ENCODE measurements around the gene PLCB1.

The PLCB1 gene

DNA sequence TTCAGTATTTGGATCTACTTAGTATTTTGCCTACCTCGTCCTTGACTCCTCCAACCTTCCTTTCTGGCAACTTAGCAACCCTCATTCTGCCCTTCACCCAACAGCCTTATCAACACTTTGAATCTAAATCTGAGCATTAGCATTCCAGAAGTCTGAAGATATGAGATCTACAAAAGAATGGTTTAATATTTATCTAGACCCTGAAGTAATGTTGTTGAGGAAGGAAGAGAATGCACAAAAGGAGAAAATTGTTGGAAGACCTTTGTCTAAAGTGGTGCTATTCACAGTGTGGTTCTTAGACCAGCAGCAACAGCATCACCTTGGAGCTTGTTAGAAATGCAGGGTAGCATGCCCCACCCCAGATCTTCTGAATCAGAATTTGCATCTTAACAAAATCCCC is 738.6 kb downstream of the PLCB1 start:
- DNase-seq = no peak

GRCh38 chr20:8874437-8874836 is 742.4 kb downstream of the PLCB1 start:
- no peak for DNase-seq

- no peak for DNase-seq
These were observed 743.5 kb downstream of the PLCB1 start for GRCh38 chr20:8875586-8875985.

DNA sequence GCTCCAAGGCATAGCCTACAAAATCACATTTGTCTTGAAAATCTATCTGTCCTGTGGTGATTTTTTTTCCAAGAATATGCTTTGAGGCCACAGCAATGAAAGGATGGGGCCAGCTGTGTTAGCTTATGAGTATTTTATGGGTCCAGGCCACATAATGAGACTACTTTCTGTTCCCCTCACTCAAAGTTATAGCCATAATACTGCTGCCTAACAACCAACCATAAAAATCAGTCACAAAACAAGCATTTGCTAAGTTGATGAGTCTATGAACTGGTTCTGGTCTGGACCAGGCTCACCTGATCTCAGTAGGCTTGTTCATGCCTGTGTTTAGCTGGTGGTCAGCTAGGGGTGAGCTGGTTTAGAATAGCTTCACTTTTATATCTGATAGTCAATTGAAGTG is 744.3 kb downstream of the PLCB1 start:
- DNase-seq = no peak

GRCh38 chr20:8877294-8877693 is 745.2 kb downstream of the PLCB1 start:
- DNase-seq = no peak

- no peak for DNase-seq
These were observed 747.6 kb downstream of the PLCB1 start for GRCh38 chr20:8879669-8880068.

DNA sequence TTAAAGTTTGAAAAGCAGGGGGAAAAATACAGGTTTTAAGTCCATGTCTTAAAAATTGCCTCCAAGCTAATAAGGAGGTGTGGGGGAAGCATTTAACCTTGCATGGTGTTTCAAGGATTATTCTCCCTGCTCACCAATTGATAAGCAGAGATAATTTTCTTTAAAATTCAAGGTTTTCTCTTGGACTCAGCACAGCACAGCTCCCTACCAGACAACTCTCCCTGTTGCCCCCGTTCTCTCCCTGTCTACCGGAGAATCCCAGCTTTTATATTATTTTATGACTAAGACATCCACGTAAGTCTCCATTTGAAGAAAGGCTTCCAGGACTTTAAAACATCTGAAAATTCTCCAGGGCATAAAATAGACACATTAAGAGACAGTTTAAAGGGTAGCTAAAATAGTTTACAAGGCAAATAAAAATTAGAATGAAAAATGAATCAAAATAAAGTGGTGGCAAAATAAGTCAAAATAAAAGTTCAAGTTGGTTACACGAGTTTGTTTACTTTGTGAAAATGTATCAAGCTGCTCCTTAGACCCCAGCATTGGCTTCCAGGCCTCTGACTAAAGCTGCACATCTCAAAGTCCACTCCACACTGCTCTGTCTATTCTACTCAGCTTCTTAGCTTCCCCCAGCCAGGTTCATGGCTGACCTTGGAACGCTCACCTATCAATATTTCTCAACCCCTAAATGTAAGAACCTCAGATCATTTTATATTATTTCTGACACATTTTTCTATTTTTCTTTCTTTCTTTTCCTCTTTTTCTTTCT is 748.2 kb downstream of the PLCB1 start:
- no peak for DNase-seq

- DNase-seq = no peak
These were observed 759.0 kb downstream of the PLCB1 start for GRCh38 chr20:8891039-8891438.

- no peak for DNase-seq
These were observed 763.4 kb downstream of the PLCB1 start for GRCh38 chr20:8895472-8895871.

- DNase-seq = no peak
These were observed 766.8 kb downstream of the PLCB1 start for GRCh38 chr20:8898823-8899222.

GRCh38 chr20:8901237-8902025 is 769.4 kb downstream of the PLCB1 start:
- no peak for DNase-seq

- DNase-seq = no peak
These were observed 771.9 kb downstream of the PLCB1 start for GRCh38 chr20:8903655-8904605.

GRCh38 chr20:8909596-8909995 is 777.5 kb downstream of the PLCB1 start:
- no peak for DNase-seq

DNA sequence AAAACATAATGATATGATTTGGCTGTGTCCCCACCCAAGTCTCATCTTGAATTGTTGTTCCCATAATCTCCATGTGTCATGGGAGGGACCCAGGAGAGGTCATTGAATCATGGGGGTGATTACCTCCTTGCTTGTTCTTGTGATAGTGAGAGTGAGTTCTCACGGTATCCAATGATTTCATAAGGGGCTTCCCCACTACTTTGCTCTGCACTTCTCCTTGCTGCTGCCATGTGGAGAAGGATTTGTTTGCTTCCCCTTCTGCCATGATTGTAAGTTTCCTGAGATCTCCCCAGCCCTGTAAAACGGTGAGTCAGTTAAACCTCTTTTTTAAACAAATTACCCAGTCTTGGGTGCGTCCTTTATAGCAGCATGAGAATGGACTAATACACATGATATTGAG is 780.0 kb downstream of the PLCB1 start:
- DNase-seq = no peak

DNA sequence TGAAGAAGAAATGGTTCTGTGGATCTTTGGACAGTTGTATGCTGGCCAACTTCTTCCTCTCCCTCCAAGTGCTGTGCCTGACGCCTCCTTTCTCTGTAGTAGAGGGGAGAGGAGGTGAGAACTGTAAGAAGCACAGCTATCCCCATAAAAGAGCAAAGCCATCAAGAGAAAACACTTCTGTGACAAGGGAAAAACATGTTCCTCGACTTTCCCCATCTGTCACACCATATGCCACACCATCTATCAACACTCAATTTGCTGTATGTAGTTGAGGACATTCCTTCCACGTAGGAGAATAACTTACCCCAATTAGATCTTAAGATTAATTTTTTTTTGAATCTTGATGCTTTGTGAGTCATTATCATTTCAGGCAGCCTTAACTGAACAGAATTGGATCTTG is 780.7 kb downstream of the PLCB1 start:
- DNase-seq = no peak

- no peak for DNase-seq
These were observed 781.4 kb downstream of the PLCB1 start for GRCh38 chr20:8913456-8913855.

- no peak for DNase-seq
These were observed 782.4 kb downstream of the PLCB1 start for GRCh38 chr20:8914421-8914820.

GRCh38 chr20:8917084-8917483 is 785.0 kb downstream of the PLCB1 start:
- no peak for DNase-seq

GRCh38 chr20:8918145-8918544 is 786.1 kb downstream of the PLCB1 start:
- no peak for DNase-seq

- no peak for DNase-seq
These were observed 792.5 kb downstream of the PLCB1 start for GRCh38 chr20:8924539-8924938.

DNA sequence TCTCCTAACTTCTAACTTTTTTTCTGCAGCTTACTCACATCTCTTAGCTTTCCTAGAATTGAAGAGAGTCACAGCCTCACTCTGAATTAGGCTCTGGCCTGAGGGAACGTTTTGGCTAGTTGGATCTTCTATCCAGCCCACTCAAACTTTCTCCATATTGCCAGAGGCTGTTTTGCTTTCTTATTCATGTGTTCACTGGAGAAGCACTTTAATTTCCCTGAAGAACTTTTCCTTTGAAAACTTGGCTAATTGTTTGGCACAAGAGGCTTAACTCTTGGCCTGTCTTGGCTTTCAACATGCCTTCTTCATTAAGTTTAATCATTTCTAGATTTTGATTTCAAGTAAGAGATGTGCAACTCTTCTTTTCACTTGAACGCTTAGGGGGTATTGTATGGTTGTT is 798.7 kb downstream of the PLCB1 start:
- DNase-seq = no peak

DNA sequence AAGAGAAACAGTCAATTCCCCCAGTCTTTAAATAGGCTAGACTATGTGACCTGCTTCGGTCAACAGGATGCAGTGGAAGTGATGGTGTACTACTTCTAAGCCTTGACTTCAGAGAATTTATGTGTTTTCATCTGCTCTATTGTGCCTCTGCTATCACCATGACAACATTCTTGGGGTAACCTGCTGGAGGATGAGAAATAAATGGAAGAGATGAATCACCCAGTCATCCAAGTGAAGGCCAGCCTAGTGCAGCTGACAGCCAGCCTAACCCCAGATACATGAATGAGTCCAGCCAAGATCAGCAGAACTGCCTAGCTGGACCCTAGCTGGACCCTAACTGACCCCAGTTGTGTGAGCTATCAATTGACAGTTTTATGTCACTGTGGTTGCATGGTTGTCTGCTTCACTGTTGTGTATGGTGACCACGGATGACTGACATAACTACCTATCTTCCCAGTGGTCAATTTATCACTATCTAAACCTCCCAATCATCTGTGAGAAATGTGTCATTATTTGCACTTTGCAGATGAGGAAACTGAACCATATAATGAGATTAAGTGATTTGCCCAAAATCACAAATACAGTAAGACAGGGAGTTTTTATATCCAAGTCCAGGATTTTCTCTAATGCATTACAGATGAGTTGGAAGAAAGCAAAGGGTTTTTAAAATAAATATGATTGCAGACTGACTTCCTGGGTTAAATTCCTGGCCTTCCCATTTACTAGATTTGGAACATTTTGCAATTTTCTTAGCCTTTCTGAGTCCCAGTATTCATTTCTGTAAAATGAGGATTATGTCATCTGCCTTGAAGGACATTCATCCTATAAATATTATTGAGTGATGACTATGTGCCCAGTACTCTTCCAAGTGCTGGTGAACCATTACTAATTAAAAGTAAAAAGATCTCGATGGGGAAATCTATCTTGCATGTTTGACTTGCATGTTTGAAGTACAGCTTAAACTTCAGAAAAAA is 800.4 kb downstream of the PLCB1 start:
- no peak for DNase-seq
